ENCODE data around the gene OPRL1.
"Not testable (repeated sequence)": the region's sequence is repeated elsewhere in the genome, so short reads cannot be mapped to it uniquely, and the experiment has no call there.

The OPRL1 gene

GRCh38 chr20:64086801-64087200 lies 6.9 kb downstream of the OPRL1 start:
- no peak for DNase-seq (ENCODE audit: low read depth)

- not testable (repeated sequence) for DNase-seq (ENCODE audit: low read depth)
These were observed 7.4 kb downstream of the OPRL1 start for GRCh38 chr20:64087226-64087825.

- not testable (repeated sequence) for DNase-seq (ENCODE audit: low read depth)
These were observed 8.7 kb downstream of the OPRL1 start for GRCh38 chr20:64088586-64088985.

DNA sequence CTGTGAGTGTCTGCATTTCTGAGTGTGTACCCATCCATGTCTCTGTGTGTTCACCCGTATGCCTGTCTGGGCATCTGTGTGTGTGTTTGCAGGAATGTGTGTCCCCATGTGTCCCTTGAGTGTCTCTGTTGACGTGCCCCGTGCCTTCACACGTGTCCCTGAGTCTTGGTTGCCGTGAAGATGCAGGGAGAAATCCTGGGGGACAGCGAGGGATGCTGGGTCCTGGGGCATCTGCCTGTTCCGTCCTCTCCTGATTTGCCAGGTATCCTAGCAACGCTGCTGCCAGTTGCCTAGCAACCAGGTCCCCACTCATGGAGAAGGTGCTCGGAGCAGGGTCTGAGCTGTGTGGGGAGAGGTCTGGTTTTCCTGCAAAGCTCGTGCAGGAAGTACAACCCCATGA lies 10.3 kb downstream of the OPRL1 start:
- no peak for DNase-seq (ENCODE audit: low read depth)

DNA sequence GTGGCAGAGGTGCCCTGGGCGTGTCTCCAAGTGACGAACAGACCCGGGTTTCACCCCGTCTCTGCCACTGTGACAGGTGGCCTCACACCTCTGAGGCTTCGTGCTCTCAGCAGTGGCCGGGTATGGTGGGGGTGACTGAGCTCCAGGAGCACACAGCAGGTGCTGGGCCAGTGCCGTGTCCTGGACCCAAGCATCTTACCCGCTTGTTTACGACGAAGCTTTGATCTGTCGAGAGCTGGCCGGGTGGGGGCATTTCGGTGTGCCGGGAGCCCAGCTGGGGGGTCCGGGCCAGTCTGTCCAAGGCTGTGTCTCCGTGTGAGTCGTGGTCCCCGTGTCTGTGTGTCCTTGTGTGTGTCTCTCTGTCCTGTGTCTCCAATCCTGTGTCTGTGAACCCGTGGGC lies 11.5 kb downstream of the OPRL1 start:
- DNase-seq (ENCODE audit: low read depth), result no peak

DNA sequence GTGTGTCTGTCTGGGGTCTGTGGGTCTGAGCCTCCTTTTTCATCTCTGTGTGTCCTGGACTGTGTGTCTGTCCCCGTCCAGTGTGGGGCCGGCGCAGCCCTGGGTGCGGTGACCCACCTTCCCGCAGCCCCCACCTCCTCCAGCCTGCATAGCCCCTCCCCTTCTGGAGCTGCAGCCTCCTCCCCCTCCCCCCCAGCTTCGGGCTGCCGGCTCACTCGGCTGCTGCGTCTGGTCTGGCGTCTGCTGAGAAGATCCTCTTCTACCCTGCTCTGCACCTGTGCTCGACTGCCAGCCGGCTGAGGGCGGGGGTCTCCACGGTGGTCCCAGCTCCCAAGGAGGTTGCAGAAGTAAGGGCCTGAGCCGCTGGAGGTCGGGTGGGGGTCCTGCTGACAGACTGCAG lies 11.9 kb downstream of the OPRL1 start:
- no peak for DNase-seq (ENCODE audit: low read depth)

DNA sequence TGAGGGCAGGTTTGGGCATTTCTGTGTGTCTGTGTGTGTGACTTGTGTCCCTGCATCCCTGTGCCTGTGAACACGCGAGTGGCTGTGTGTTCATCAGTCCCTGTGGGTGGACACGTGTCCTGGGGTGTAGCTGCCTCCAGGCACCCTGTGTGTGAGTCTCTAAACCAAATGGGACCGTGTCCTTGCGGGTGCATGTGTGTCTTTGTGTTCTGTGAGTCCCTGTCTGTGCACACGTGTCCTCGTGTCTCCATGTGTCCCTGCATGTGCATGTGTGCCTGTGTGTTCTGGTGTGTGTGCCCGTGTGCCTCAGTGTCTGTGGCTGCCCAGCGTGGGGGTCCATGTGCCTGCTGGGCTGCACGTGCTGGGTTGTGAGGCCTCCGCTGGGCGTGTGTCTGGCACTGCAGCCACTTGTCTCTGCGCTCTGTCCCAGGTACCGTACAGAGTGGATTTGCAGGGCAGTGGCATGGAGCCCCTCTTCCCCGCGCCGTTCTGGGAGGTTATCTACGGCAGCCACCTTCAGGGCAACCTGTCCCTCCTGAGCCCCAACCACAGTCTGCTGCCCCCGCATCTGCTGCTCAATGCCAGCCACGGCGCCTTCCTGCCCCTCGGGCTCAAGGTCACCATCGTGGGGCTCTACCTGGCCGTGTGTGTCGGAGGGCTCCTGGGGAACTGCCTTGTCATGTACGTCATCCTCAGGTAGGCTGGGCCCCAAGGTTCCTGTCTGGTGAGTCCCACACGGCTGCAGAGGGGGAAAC lies 12.6 kb downstream of the OPRL1 start:
- DNase-seq (ENCODE audit: low read depth), result no peak

- DNase-seq (ENCODE audit: low read depth), result no peak
These were observed 13.2 kb downstream of the OPRL1 start for GRCh38 chr20:64093013-64093503.

DNA sequence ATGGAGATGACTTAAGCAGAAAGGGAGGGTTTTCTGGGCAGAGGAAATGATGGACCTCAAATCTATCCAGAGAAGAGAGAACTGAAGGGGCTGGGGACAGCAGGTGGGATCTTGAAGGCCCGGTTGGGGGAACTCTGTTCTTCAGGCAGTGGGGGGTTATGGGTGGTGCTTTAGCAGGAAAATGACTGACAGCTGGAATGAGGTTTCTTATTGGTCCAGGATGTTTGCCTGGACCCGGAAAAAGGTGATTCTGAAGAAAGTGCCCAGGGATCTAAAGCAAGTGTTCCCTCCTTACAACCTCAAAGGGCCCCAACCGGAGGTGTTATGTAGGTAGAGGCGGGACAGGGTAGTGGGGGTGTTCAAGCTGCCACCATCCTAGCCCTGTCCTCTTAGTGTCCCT lies 15.6 kb downstream of the OPRL1 start:
- DNase-seq (ENCODE audit: low read depth), result no peak

- no peak for DNase-seq (ENCODE audit: low read depth)
These were observed 16.0 kb downstream of the OPRL1 start for GRCh38 chr20:64095927-64096326.

- no peak for DNase-seq (ENCODE audit: low read depth)
These were observed 16.7 kb downstream of the OPRL1 start for GRCh38 chr20:64096535-64096934.

- no peak for DNase-seq (ENCODE audit: low read depth)
These were observed 18.7 kb downstream of the OPRL1 start for GRCh38 chr20:64098471-64099013.

DNA sequence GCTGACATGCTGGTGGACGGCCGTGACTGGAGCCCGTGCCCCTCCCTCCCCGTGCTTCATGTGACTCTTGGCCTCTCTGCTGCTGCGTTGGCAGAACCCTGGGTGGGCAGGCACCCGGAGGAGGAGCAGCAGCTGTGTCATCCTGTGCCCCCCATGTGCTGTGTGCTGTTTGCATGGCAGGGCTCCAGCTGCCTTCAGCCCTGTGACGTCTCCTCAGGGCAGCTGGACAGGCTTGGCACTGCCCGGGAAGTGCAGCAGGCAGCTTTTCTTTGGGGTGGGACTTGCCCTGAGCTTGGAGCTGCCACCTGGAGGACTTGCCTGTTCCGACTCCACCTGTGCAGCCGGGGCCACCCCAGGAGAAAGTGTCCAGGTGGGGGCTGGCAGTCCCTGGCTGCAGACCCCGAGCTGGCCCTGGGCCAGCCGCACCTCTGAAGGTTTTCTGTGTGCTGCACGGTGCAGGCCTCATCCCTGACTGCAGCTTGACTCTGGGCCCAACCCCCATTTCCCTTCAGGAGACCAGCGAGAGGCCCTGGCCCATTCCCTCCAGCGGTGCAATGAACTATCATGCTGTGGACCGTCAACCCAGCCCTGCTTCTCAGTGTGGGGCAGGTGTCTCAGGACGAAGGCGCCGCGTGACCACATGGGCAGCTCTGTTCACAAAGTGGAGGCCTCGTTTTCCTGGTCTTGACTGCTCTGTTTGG lies 19.4 kb downstream of the OPRL1 start:
- DNase-seq (ENCODE audit: low read depth), result no peak

- peak; percentile 40 for DNase-seq (ENCODE audit: low read depth)
These were observed 20.1 kb downstream of the OPRL1 start for GRCh38 chr20:64099880-64100565.

DNA sequence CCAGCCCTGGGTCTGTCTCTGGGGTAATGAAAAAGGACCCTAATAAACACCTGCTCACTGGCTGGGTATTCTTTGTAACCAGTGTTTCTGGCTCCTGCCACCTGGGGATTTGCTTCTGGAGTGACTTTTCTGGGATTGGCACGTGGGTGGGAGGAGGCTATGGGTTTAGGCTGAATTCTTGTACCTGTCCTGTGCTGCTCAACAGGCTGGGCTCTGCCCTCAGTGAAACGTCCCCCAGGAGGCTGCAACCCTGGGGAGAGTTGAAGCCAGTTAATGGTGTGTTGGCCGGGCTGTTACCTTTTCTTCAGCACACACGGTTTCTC lies 20.6 kb downstream of the OPRL1 start:
- no peak for DNase-seq (ENCODE audit: low read depth)

DNA sequence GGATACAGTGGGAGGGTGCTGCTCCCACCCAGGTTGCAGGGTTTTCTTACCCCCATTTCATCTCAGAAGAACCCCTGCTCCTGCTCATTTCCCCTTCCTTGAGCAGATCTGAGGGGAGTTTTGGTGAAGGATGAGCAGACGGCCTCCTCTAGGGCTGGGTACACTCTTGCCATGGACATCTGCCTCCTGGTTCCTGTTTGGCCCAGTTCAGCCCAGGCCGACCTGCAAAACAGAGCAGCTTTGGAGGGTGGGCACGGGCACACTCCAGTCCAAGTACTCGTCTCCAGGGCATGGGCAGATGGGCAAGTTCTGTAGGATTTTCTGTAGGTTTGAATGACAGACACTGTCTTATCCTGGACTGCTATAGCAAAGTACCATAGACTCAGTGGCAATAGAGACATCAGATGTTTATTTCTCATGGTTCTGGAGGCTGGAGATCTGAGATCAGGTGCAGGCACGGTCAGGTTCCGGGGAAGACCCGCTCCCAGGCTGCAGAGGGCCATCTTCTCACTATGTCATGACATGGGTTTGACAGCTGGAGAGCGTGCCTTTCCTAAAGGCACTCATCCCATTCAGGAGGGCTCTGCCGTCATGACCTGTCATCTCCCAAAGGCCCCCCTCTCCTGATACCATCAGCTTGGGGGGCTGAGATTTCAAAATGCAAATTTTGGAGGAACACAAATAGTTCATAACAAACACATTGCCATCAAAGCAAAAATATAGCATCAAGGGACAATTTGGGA lies 21.2 kb downstream of the OPRL1 start:
- no peak for DNase-seq (ENCODE audit: low read depth)

- peak; percentile 54 for DNase-seq (ENCODE audit: low read depth)
These were observed 22.1 kb downstream of the OPRL1 start for GRCh38 chr20:64101731-64102621.

GRCh38 chr20:64102647-64103354 lies 22.9 kb downstream of the OPRL1 start:
- no peak for DNase-seq (ENCODE audit: low read depth)

DNA sequence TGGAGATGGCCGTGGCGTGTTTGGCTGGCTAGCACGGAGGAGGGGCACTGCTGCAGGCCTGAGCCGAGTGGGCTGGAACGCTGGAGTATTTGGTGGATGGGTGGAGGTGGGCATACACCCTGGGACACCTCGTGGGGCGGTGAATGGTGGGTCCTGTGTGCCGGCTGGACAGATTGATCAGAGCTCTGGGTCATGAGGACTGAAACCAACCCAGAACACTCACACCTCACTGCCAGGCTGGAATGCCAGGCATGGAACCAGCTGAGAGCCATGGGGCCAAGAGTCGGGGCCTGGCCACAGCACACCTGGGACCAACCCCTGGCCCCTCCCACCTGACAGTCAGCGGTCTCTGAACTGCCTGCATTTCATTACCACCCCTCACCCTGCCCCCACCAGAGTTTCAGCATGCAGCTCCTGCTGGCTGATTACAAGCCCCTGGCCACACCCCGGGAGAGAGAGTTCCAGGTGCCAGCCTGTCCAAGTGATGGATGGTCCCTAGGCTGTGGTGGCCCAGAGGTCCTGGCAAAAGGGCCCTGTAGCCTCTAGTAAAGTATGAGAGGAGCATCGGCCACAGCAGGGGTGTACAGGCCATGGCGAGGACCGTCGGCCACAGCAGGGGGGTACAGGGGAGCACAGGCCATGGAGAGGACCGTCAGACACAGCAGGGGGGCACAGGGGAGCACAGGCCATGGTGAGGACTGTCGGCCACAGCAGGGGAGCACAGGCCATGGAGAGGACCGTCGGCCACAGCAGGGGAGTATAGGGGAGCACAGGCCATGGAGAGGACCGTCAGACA lies 24.2 kb downstream of the OPRL1 start:
- no peak for DNase-seq (ENCODE audit: low read depth)
